H1 (cell line): ENCODE measurements around the gene KRT37. TPM values are rescaled to one million over a fixed set of nuclear protein-coding genes. Genes with fewer than 3 reads are reported as not detected.

ENCODE experiments used
- CTCF ChIA-PET: fragments of 300-600 bp; sonication (Branson Sonifier 250); formaldehyde crosslinking; loops from one replicate; lab custom pipeline; 2021; ENCODE audit not compliant: partially characterized antibody; lab: Charles Lee
- POLR2A ChIA-PET: fragments of 300-600 bp; sonication (Branson Sonifier 250); formaldehyde crosslinking; loops from one replicate; lab custom pipeline; 2021; ENCODE audit warnings: inconsistent platforms; ENCODE audit not compliant: partially characterized antibody; lab: Charles Lee
- DNase-seq, 2 experiments: peaks; one replicate each; pipeline versions ENCODE4 v3.0.0 to v3.0.0-alpha.2; 2010 to 2022; ENCODE audit warnings: low spot score in 2 of 2, low read depth in 1 of 2, mixed read lengths in 1 of 2
- FAIRE-seq: peaks from 2 replicates; lab custom pipeline; 2011; peaks lifted over from hg19 to GRCh38; lab: Jason Lieb, UNC
- H2AFZ ChIP-seq: 2 replicates; pipeline ENCODE4 v1.8.1; 2012; ENCODE audit warnings: low read length, inconsistent platforms
- H2AK5ac ChIP-seq: 2 replicates; pipeline ENCODE4 v1.6.1; 2013; ENCODE audit warnings: low read depth, low read length
- H2BK120ac ChIP-seq: replicated peaks from 2 replicates; pipeline ENCODE3; 2013; ENCODE audit warnings: low read depth, low read length, inconsistent platforms
- H2BK12ac ChIP-seq: 2 replicates; pipeline ENCODE4 v1.6.1; 2013; ENCODE audit warnings: low read depth, low read length
- H2BK15ac ChIP-seq: 2 replicates; pipeline ENCODE4 v1.6.1; 2013; ENCODE audit warnings: low read length
- H2BK20ac ChIP-seq: 2 replicates; pipeline ENCODE4 v1.6.1; 2013; ENCODE audit warnings: low read length
- H2BK5ac ChIP-seq: 2 replicates; pipeline ENCODE4 v1.6.1; 2013; ENCODE audit warnings: low read depth, low read length
- H3K14ac ChIP-seq: 2 replicates; pipeline ENCODE4 v1.6.1; 2013; ENCODE audit warnings: inconsistent platforms; ENCODE audit not compliant: insufficient read length
- H3K18ac ChIP-seq: 2 replicates; pipeline ENCODE4 v1.6.1; 2013; ENCODE audit warnings: low read length; ENCODE audit errors: extremely low read depth
- H3K23ac ChIP-seq: 2 replicates; pipeline ENCODE4 v1.6.1; 2013; ENCODE audit warnings: inconsistent platforms; ENCODE audit not compliant: insufficient read length
- H3K23me2 ChIP-seq: 2 replicates; pipeline ENCODE4 v1.6.1; 2013; ENCODE audit warnings: low read depth, low read length
- H3K27ac ChIP-seq: 2 replicates; pipeline ENCODE4 v1.6.1; 2011; ENCODE audit warnings: low read depth, low read length, inconsistent platforms
- H3K27me3 ChIP-seq, 4 experiments: replicated peaks in 1 of 4; 1 replicate in 1 of 4; 2 replicates in 3 of 4; pipeline versions ENCODE4 v1.6.1 to v1.8.1; 2011 to 2013; ENCODE audit warnings: low read length in 3 of 4, mild to moderate bottlenecking in 3 of 4, inconsistent platforms in 2 of 4, mixed read lengths in 2 of 4, moderate library complexity in 1 of 4; ENCODE audit not compliant: control insufficient read depth in 3 of 4, insufficient read depth in 3 of 4; ENCODE audit errors: extremely low read depth in 1 of 4
- H3K36me3 ChIP-seq, 4 experiments: 2 replicates each; pipeline versions ENCODE4 v1.6.1 to v1.8.1; 2011 to 2013; ENCODE audit warnings: mild to moderate bottlenecking in 4 of 4, low read length in 3 of 4, moderate library complexity in 2 of 4, control low read depth in 1 of 4, inconsistent platforms in 1 of 4; ENCODE audit not compliant: insufficient read depth in 4 of 4, control insufficient read depth in 2 of 4
- H3K4ac ChIP-seq: replicated peaks from 2 replicates; pipeline ENCODE3; 2013; ENCODE audit warnings: low read length, low read depth, mixed read lengths, inconsistent platforms; ENCODE audit not compliant: insufficient read length
- H3K4me1 ChIP-seq, 4 experiments: replicated peaks in 1 of 4; 1 replicate in 1 of 4; 2 replicates in 3 of 4; pipeline versions ENCODE4 v1.6.1 to v1.8.1; 2011 to 2013; ENCODE audit warnings: low read length in 3 of 4, inconsistent platforms in 2 of 4, mixed read lengths in 1 of 4; ENCODE audit not compliant: insufficient read depth in 4 of 4, control insufficient read depth in 3 of 4
- H3K4me2 ChIP-seq, 2 experiments: 2 replicates each; pipeline versions ENCODE4 v1.6.1 to v1.8.1; 2011 to 2013; ENCODE audit warnings: low read depth in 2 of 2, low read length in 2 of 2, control low read depth in 1 of 2, inconsistent platforms in 1 of 2, mild to moderate bottlenecking in 1 of 2; ENCODE audit not compliant: insufficient read depth in 1 of 2
- H3K4me3 ChIP-seq, 4 experiments: fragments of 200-600, 300-600 bp in 1 of 4; sonication (generic), shearing (Covaris generic), sonication (Bioruptor Twin) in 1 of 4; 2 replicates each; pipeline versions ENCODE4 v1.5.1 to v1.8.1; 2011 to 2016; ENCODE audit warnings: low read length in 4 of 4, low read depth in 3 of 4, control low read depth in 2 of 4, inconsistent platforms in 2 of 4, mild to moderate bottlenecking in 2 of 4, mixed read lengths in 1 of 4, moderate library complexity in 1 of 4; ENCODE audit not compliant: insufficient read depth in 2 of 4; ENCODE audit errors: extremely low read depth in 1 of 4
- H3K56ac ChIP-seq: replicated peaks from 2 replicates; pipeline ENCODE3; 2013; ENCODE audit warnings: low read depth, mild to moderate bottlenecking, mixed read lengths, low read length, inconsistent platforms; ENCODE audit not compliant: insufficient read length
- H3K79me1 ChIP-seq: 2 replicates; pipeline ENCODE4 v1.6.1; 2013; ENCODE audit warnings: low read depth, low read length, control low read depth
- H3K79me2 ChIP-seq, 2 experiments: 2 replicates each; pipeline versions ENCODE4 v1.6.1 to v1.8.1; 2012 to 2013; ENCODE audit warnings: low read length in 2 of 2, mild to moderate bottlenecking in 2 of 2, inconsistent platforms in 1 of 2; ENCODE audit not compliant: insufficient read depth in 2 of 2, control insufficient read depth in 1 of 2
- H3K9ac ChIP-seq, 4 experiments: replicated peaks in 1 of 4; 1 replicate in 1 of 4; 2 replicates in 3 of 4; pipeline versions ENCODE4 v1.6.1 to v1.8.1; 2011 to 2013; ENCODE audit warnings: low read depth in 3 of 4, low read length in 3 of 4, control low read depth in 2 of 4, mild to moderate bottlenecking in 2 of 4, moderate library complexity in 2 of 4, inconsistent platforms in 1 of 4; ENCODE audit errors: extremely low read depth in 1 of 4
- H3K9me3 ChIP-seq, 2 experiments: 2 replicates each; pipeline versions ENCODE4 v1.6.1 to v1.8.1; 2012 to 2013; ENCODE audit warnings: mild to moderate bottlenecking in 2 of 2, moderate library complexity in 2 of 2, control low read depth in 1 of 2, inconsistent platforms in 1 of 2, low read depth in 1 of 2, low read length in 1 of 2, mixed read lengths in 1 of 2; ENCODE audit not compliant: insufficient read depth in 2 of 2
- H4K20me1 ChIP-seq, 2 experiments: replicated peaks in 1 of 2; 2 replicates each; pipeline versions ENCODE3 to v1.8.1; 2011 to 2013; ENCODE audit warnings: inconsistent platforms in 2 of 2, low read length in 2 of 2, mild to moderate bottlenecking in 1 of 2; ENCODE audit not compliant: insufficient read depth in 2 of 2, control insufficient read depth in 1 of 2
- H4K5ac ChIP-seq: 2 replicates; pipeline ENCODE4 v1.6.1; 2013; ENCODE audit warnings: low read length, low read depth, mixed read lengths, inconsistent platforms; ENCODE audit not compliant: insufficient read length
- H4K8ac ChIP-seq: 2 replicates; pipeline ENCODE4 v1.8.0; 2013; ENCODE audit warnings: mild to moderate bottlenecking, moderate library complexity, low read length, inconsistent platforms; ENCODE audit not compliant: insufficient read depth; ENCODE audit errors: extremely low read depth
- H4K91ac ChIP-seq: replicated peaks from 2 replicates; pipeline ENCODE3; 2013; ENCODE audit warnings: low read length, mixed read lengths, inconsistent platforms; ENCODE audit not compliant: insufficient read length
- CBX5 ChIP-seq: fragments of 300-800, 300-1000 bp; sonication (generic); IDR thresholded peaks from 2 replicates; pipeline ENCODE4 v1.7.1; 2016; ENCODE audit warnings: antibody characterized with exemption, low read length, low read depth
- HDAC2 ChIP-seq, 2 experiments: fragments of 300-600 bp in 1 of 2; sonication (generic) in 1 of 2; IDR thresholded peaks; 2 replicates each; pipeline ENCODE4 v1.6.1; 2011 to 2012; ENCODE audit warnings: low read depth in 2 of 2, low read length in 2 of 2, mild to moderate bottlenecking in 2 of 2, moderate library complexity in 2 of 2, borderline replicate concordance in 1 of 2, inconsistent platforms in 1 of 2
- POLR2AphosphoS5 ChIP-seq: IDR thresholded peaks from 2 replicates; pipeline ENCODE4 v1.6.1; 2011; ENCODE audit warnings: low read depth, low read length
- SIX5 ChIP-seq: IDR thresholded peaks from 2 replicates; pipeline ENCODE4 v1.6.1; 2011; ENCODE audit warnings: mild to moderate bottlenecking, low read depth, low read length
- SUZ12 ChIP-seq: fragments of 200-600 bp; sonication (generic); IDR thresholded peaks from 2 replicates; pipeline ENCODE4 v1.6.1; 2012; ENCODE audit warnings: mild to moderate bottlenecking, inconsistent platforms, low read length, moderate library complexity, mixed read lengths
- WGBS, 2 experiments: shearing (Covaris generic) in 1 of 2; methylation state at CpG; one replicate each; pipeline versions ENCODE4 v1.1.6 to v1.1.7; 2013 to 2015; ENCODE audit warnings: low lambda C conversion rate in 2 of 2, mixed read lengths in 2 of 2, inconsistent platforms in 1 of 2, low coverage in 1 of 2, missing lambda C conversion rate in 1 of 2; ENCODE audit not compliant: insufficient replicate concordance in 2 of 2, insufficient coverage in 1 of 2, insufficient read length in 1 of 2; ENCODE audit errors: extremely low coverage in 1 of 2, missing lambda C conversion rate in 1 of 2; 5-methylcytosine and 5-hydroxymethylcytosine counted together
- polyA plus RNA-seq, 7 experiments: library from polyadenylated mRNA; depleted of rRNA in 3 of 7; stranded (reverse) in 5 of 7; unstranded in 2 of 7; fragments of >200 nt in 5 of 7; fragments of 200-250 nt in 2 of 7; gene quantifications; 1 replicate in 5 of 7; 2 replicates in 1 of 7; 4 replicates in 1 of 7; pipeline versions ENCODE4 v1.2.1 to v1.2.3, GENCODE V29; 2011 to 2013; ENCODE audit warnings: missing spikeins in 2 of 7, mixed read lengths in 2 of 7
- total RNA-seq: library from RNA; stranded (reverse); fragmentation: NEBNext Ultra II Directional; extraction: Animal tissue kit (Norgen Biotek cat#: 25700); gene quantifications from 2 replicates; pipeline ENCODE4 v1.2.1, GENCODE V29; 2021
- TF ChIP-seq, protein P1 (sequence below): IDR thresholded peaks from 2 replicates; pipeline ENCODE4 v1.6.1; 2012; ENCODE audit warnings: low read length, inconsistent platforms

The KRT37 gene
- total and polyA plus RNA-seq, 2 of the 8 experiments (the other 6 are each of a cell fraction or from before 2014, with no cell fraction given): not detected

DNA sequence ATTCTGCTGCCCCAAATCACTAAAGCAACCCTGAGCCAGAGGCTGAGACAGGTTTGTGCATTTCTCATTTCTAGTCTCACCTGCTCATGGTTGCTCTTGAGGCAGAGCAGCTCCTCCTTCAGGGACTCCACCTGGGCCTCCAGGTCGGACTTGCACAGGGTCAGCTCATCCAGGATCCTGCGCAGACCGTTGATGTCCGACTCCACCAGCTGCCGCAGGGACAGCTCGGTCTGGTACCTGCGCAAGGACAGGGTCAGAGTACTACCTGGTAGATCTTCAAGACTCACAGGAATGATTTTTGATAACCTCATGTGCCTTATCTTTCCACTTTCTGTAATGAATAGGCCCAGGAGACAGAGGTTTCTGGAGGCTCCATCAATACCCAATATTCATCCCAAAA is 28.0 kb downstream of the KRT37 start:
- no peaks in the 10 kb centered on the region for H3K4me1 ChIP-seq
- no peaks in the 10 kb centered on the region for H3K9me3 ChIP-seq
- CTCF ChIA-PET: interaction anchor here (0.7 to 1.6 kb wide), 3 partner anchors 21 to 549 kb away, joined by 3 to 4 read pairs (median 4); no protein-coding TSS in a partner anchor
- H3K27me3 ChIP-seq: no peaks in the 10 kb centered on the region; a peak in 1 of 7 replicates
- H2BK5ac ChIP-seq: no peak overlapping the region
- FAIRE-seq (no peak), DNase-seq (no peak)
- no peak overlapping the region for H2BK20ac ChIP-seq
- H4K91ac ChIP-seq: no peak overlapping the region
- H2AK5ac ChIP-seq: no peak overlapping the region
- H4K20me1 ChIP-seq: no peaks in the 10 kb centered on the region
- no peak overlapping the region for H3K14ac ChIP-seq
- no peak overlapping the region for H2BK15ac ChIP-seq
- no peak overlapping the region for H3K4ac ChIP-seq
- no peak overlapping the region for H3K4me2 ChIP-seq
- no peak overlapping the region for H4K8ac ChIP-seq
- no peak overlapping the region for H3K4me3 ChIP-seq
- H3K56ac ChIP-seq: no peak overlapping the region
- no peaks in the 10 kb centered on the region for H3K79me1 ChIP-seq
- no peak overlapping the region for H2BK120ac ChIP-seq
- H3K9ac ChIP-seq: no peak overlapping the region
- no peak overlapping the region for H3K27ac ChIP-seq
- no peaks in the 10 kb centered on the region for H3K23me2 ChIP-seq
- no peak overlapping the region for H2AFZ ChIP-seq
- H3K36me3 ChIP-seq: no peaks in the 10 kb centered on the region
- POLR2A ChIA-PET: no interaction called here
- 100% methylated on average over 7 of the region's 7 CpGs; no CpG with 5 or more reads in 1 of the 2 experiments for WGBS, 2 experiments
- no peak overlapping the region for H2BK12ac ChIP-seq
- H3K79me2 ChIP-seq: no peaks in the 10 kb centered on the region
- H3K18ac ChIP-seq: no peak overlapping the region
- no peak overlapping the region for H3K23ac ChIP-seq
- no peak overlapping the region for H4K5ac ChIP-seq
- TF ChIP-seq SUZ12 (no peak), SIX5 (no peak), HDAC2 (IDR thresholded peaks at IDR 0.05; ENCODE audit: borderline replicate concordance in 1 of 2, low read depth in 2 of 2, low read length in 2 of 2) (no peak), POLR2AphosphoS5 (no peak), CBX5 (no peak)
- TF ChIP-seq, protein P1, sequence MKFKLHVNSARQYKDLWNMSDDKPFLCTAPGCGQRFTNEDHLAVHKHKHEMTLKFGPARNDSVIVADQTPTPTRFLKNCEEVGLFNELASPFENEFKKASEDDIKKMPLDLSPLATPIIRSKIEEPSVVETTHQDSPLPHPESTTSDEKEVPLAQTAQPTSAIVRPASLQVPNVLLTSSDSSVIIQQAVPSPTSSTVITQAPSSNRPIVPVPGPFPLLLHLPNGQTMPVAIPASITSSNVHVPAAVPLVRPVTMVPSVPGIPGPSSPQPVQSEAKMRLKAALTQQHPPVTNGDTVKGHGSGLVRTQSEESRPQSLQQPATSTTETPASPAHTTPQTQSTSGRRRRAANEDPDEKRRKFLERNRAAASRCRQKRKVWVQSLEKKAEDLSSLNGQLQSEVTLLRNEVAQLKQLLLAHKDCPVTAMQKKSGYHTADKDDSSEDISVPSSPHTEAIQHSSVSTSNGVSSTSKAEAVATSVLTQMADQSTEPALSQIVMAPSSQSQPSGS: no peak
